GM12864 (cell line): ENCODE data around the gene AHDC1.
"Not testable (repeated sequence)": the region's sequence is repeated elsewhere in the genome, so short reads cannot be mapped to it uniquely, and the experiment has no call there.

Experiments used
- DNase-seq: peaks from one replicate; pipeline ENCODE4 v3.0.0-alpha.2; 2011; ENCODE audit warnings: low read depth
- H3K4me3 ChIP-seq: 2 replicates; pipeline ENCODE4 v1.5.1; 2011; ENCODE audit warnings: mild to moderate bottlenecking, low read depth, low read length, control low read depth
- TF ChIP-seq, protein P1 (sequence below): IDR thresholded peaks from 2 replicates; pipeline ENCODE4 v1.5.1; 2011; ENCODE audit warnings: low read depth, mild to moderate bottlenecking, moderate library complexity, low read length, control low read depth, inconsistent platforms; ENCODE audit errors: missing control alignments

Gene AHDC1

GRCh38 chr1:27648602-27649305 is 44.8 kb upstream of the AHDC1 start:
- H3K4me3 ChIP-seq, result no peak overlapping the region
- TF ChIP-seq, protein P1, sequence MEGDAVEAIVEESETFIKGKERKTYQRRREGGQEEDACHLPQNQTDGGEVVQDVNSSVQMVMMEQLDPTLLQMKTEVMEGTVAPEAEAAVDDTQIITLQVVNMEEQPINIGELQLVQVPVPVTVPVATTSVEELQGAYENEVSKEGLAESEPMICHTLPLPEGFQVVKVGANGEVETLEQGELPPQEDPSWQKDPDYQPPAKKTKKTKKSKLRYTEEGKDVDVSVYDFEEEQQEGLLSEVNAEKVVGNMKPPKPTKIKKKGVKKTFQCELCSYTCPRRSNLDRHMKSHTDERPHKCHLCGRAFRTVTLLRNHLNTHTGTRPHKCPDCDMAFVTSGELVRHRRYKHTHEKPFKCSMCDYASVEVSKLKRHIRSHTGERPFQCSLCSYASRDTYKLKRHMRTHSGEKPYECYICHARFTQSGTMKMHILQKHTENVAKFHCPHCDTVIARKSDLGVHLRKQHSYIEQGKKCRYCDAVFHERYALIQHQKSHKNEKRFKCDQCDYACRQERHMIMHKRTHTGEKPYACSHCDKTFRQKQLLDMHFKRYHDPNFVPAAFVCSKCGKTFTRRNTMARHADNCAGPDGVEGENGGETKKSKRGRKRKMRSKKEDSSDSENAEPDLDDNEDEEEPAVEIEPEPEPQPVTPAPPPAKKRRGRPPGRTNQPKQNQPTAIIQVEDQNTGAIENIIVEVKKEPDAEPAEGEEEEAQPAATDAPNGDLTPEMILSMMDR, result no peak
- no peak for DNase-seq

DNA sequence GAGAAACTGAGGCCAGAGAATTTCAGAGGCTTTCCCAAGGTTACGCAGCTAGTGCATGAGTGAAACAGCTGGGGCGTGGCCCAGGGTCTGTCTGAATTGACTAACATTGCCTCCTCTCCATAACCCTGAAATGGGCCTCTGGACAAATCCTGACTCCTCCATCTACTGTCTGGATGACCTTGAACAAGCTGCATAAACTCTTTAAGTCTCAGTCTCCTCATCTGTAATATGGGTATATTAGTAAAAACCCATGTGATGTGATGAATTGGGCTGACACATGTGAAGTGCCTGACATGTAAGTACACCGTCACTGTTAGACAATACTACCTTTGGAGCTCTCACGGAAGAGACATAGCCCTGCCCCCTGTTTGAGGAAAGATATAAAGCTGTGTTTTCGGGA is 43.4 kb upstream of the AHDC1 start:
- DNase-seq, result no peak
- H3K4me3 ChIP-seq, result no peak overlapping the region
- TF ChIP-seq, protein P1, result no peak

- no peak overlapping the region for H3K4me3 ChIP-seq
- TF ChIP-seq, protein P1, result no peak
- no peak for DNase-seq
These were observed 42.7 kb upstream of the AHDC1 start for GRCh38 chr1:27646676-27647075.

- no peak overlapping the region for H3K4me3 ChIP-seq
- no peak for DNase-seq
- TF ChIP-seq, protein P1, result no peak
These were observed 41.1 kb upstream of the AHDC1 start for GRCh38 chr1:27645071-27645415.

- no peak overlapping the region for H3K4me3 ChIP-seq
- no peak for DNase-seq
- TF ChIP-seq, protein P1, result no peak
These were observed 40.6 kb upstream of the AHDC1 start for GRCh38 chr1:27644369-27645070.

DNA sequence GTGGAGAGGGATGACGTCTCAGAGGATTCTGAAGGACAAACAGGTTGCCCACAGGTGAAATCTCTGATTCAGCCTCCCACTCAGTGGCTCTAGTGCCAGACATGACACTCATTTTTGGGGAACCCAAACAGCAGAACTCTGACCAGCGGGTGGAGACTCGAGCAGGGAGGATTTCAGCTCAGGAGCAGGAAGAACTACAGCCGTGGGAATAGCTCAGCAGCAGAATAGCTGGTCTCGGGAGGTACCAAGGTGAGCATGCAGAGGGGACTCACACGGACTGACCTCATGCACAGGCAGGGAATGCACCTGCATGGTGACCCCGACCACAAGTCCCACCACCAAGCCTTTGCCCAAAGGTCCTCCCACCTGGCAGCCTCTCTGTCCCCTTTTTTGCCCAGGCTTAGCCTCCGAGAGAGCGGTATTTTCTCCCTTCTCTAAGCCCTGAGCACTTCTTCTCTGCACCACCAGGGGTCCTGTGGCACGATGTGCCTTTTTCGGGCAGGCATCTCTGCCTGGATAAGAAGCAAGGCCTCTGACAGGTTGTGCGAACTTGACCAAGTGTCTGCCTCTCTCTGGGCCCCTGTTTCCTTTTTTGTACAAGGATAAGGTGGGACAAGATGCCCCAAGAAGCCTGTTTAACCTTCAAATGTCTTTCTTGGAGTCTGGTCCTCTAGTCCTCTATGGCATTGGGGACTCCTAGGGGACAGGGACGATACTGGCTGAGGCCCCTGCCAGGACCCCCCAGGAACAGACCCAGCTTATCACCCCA is 39.8 kb upstream of the AHDC1 start:
- TF ChIP-seq, protein P1, result peak; percentile 98
- no peak for DNase-seq
- H3K4me3 ChIP-seq, result no peak overlapping the region

GRCh38 chr1:27640514-27640913 is 36.6 kb upstream of the AHDC1 start:
- DNase-seq, H3K4me3 ChIP-seq: not testable (repeated sequence)
